HepG2 (cell line): ENCODE results near the gene VPS25. TPM values are rescaled to one million over a fixed set of nuclear protein-coding genes. Genes with fewer than 3 reads are reported as not detected.

Experiments used
- CREB1 ChIP-seq, 2 experiments: fragments of 450-650 bp in 1 of 2; IDR thresholded peaks; 2 replicates each; pipeline ENCODE4 v1.6.1; 2016 to 2017; ENCODE audit warnings: control low read depth in 1 of 2, mild to moderate bottlenecking in 1 of 2, missing compliant biosample characterization in 1 of 2, missing genetic modification characterization in 1 of 2
- FOSL2 ChIP-seq: sonication (generic); formaldehyde crosslinking; IDR thresholded peaks from 2 replicates; pipeline ENCODE4 v1.4.0; 2020; ENCODE audit warnings: missing genetic modification reagents
- HOXA5 ChIP-seq: sonication (generic); formaldehyde crosslinking; IDR thresholded peaks from 2 replicates; pipeline ENCODE4 v1.4.0; 2020; ENCODE audit warnings: missing genetic modification reagents
- MAFK ChIP-seq, 2 experiments: IDR thresholded peaks in 1 of 2; conservative IDR thresholded peaks in 1 of 2; 2 replicates each; pipeline ENCODE4 v1.6.1; 2011; ENCODE audit warnings: improper control_type of control experiment in 2 of 2, low read length in 2 of 2
- MEIS2 ChIP-seq: sonication (generic); formaldehyde crosslinking; IDR thresholded peaks from 2 replicates; pipeline ENCODE4 v1.9.0; 2021; ENCODE audit warnings: mild to moderate bottlenecking, missing genetic modification reagents
- NR2F6 ChIP-seq, 2 experiments: IDR thresholded peaks; 2 replicates each; pipeline ENCODE4 v1.6.1; 2016; ENCODE audit warnings: antibody characterized with exemption in 1 of 2, mild to moderate bottlenecking in 1 of 2
- RXRA ChIP-seq: sonication (generic); formaldehyde crosslinking; IDR thresholded peaks from 2 replicates; pipeline ENCODE4 v1.5.1; 2020; ENCODE audit warnings: missing genetic modification reagents
- SALL1 ChIP-seq: sonication (generic); formaldehyde crosslinking; IDR thresholded peaks from 2 replicates; pipeline ENCODE4 v1.8.0; 2022; ENCODE audit warnings: mild to moderate bottlenecking, missing genetic modification reagents
- SOX6 ChIP-seq, 2 experiments: fragments of 450-650 bp in 1 of 2; sonication (generic) in 1 of 2; formaldehyde crosslinking in 1 of 2; IDR thresholded peaks; 2 replicates each; pipeline versions ENCODE4 v1.4.0 to v1.6.1; 2017 to 2020; ENCODE audit warnings: antibody characterized with exemption in 1 of 2, mild to moderate bottlenecking in 1 of 2, missing genetic modification reagents in 1 of 2
- ZC3H13 ChIP-seq: sonication (generic); formaldehyde crosslinking; IDR thresholded peaks from 2 replicates; pipeline ENCODE4 v1.8.1; 2023; ENCODE audit warnings: mild to moderate bottlenecking, missing genetic modification reagents, moderate library complexity
- ZNF331 ChIP-seq: sonication (generic); formaldehyde crosslinking; IDR thresholded peaks from 2 replicates; pipeline ENCODE4 v1.4.0; 2020; ENCODE audit warnings: missing genetic modification reagents
- ZNF775 ChIP-seq: sonication (generic); formaldehyde crosslinking; IDR thresholded peaks from 2 replicates; pipeline ENCODE4 v1.4.0; 2020; ENCODE audit warnings: missing genetic modification reagents, mild to moderate bottlenecking, moderate library complexity, borderline replicate concordance
- ZSCAN20 ChIP-seq: sonication (generic); formaldehyde crosslinking; IDR thresholded peaks from 2 replicates; pipeline ENCODE4 v1.4.0; 2020; ENCODE audit warnings: missing genetic modification reagents, mild to moderate bottlenecking, borderline replicate concordance
- polyA plus RNA-seq, 8 experiments: library from polyadenylated mRNA; depleted of rRNA in 3 of 8; stranded (reverse) in 7 of 8; unstranded in 1 of 8; fragments of >200 nt; fragmentation: Illumina TruSeq in 4 of 8; extraction: Trizol in 4 of 8; gene quantifications; 2 replicates each; pipeline versions ENCODE4 v1.2.1 to v1.2.3, GENCODE V29; 2011 to 2016; ENCODE audit warnings: low read depth in 4 of 8, missing spikeins in 1 of 8, mixed read lengths in 1 of 8; ENCODE audit not compliant: insufficient read depth in 1 of 8
- total RNA-seq, 5 experiments: library from RNA; depleted of rRNA; stranded (reverse); fragments of >200 nt; fragmentation: Illumina TruSeq; extraction: Trizol; gene quantifications; 2 replicates each; pipeline ENCODE4 v1.2.3, GENCODE V29; 2016; ENCODE audit warnings: low read depth in 1 of 5
- TF ChIP-seq, protein P1 (sequence below): sonication (generic); formaldehyde crosslinking; IDR thresholded peaks from 2 replicates; pipeline ENCODE4 v1.8.1; 2022; ENCODE audit warnings: mild to moderate bottlenecking, missing genetic modification reagents
- TF ChIP-seq, protein P2 (sequence below): sonication (generic); formaldehyde crosslinking; IDR thresholded peaks from 2 replicates; pipeline ENCODE4 v1.9.0; 2021; ENCODE audit warnings: missing genetic modification reagents, mild to moderate bottlenecking, borderline replicate concordance
- TF ChIP-seq, protein P3 (sequence below): sonication (generic); formaldehyde crosslinking; IDR thresholded peaks from 2 replicates; pipeline ENCODE4 v1.4.0; 2020; ENCODE audit warnings: missing genetic modification reagents
- TF ChIP-seq, protein P4 (sequence below): IDR thresholded peaks from 2 replicates; pipeline ENCODE4 v1.6.1; 2016; ENCODE audit warnings: low read depth, borderline replicate concordance
- TF ChIP-seq, protein P5 (sequence below): sonication (generic); formaldehyde crosslinking; IDR thresholded peaks from 2 replicates; pipeline ENCODE4 v1.4.0; 2020; ENCODE audit warnings: mild to moderate bottlenecking, missing genetic modification reagents
- TF ChIP-seq, protein P6 (sequence below): sonication (generic); formaldehyde crosslinking; IDR thresholded peaks from 2 replicates; pipeline ENCODE4 v1.5.0; 2020; ENCODE audit warnings: mild to moderate bottlenecking, missing genetic modification reagents, borderline replicate concordance

Gene VPS25
- total and polyA plus RNA-seq, 2 of the 13 experiments (the other 11 are each of a cell fraction or from before 2014, with no cell fraction given) = 161 to 249 TPM

DNA sequence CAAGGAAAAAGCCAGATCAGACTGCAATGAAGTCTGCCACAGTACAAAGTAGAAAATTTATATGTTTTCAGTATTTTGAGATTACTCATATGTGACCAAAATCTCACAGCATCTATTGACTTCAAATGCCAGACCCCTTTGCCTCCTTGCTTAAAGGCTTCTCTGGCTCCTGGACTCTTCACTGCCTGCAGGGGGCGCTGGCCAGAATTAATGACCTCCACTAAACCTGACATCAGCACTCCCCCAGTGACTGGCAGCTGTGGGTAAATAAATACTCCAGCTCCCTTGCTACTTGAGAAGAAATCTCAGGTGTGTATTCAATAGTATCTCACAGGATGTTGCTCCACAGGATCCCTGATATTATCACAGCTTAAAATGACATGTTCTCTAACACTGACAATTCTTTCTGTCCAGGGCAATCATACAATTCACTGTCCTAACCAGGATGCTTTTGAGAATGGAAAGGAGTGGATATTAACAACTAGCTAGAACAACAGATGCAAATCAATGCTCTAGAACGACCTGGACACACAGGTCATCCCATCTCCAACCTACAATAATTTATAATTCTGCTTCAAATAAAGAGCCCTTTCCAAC lies 46.8 kb downstream of the VPS25 start (continued):
- TF ChIP-seq, protein P1, sequence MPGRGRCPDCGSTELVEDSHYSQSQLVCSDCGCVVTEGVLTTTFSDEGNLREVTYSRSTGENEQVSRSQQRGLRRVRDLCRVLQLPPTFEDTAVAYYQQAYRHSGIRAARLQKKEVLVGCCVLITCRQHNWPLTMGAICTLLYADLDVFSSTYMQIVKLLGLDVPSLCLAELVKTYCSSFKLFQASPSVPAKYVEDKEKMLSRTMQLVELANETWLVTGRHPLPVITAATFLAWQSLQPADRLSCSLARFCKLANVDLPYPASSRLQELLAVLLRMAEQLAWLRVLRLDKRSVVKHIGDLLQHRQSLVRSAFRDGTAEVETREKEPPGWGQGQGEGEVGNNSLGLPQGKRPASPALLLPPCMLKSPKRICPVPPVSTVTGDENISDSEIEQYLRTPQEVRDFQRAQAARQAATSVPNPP (CRISPR knock-in tag) = no peak
- TF ChIP-seq, protein P2, sequence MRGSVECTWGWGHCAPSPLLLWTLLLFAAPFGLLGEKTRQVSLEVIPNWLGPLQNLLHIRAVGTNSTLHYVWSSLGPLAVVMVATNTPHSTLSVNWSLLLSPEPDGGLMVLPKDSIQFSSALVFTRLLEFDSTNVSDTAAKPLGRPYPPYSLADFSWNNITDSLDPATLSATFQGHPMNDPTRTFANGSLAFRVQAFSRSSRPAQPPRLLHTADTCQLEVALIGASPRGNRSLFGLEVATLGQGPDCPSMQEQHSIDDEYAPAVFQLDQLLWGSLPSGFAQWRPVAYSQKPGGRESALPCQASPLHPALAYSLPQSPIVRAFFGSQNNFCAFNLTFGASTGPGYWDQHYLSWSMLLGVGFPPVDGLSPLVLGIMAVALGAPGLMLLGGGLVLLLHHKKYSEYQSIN = no peak
- TF ChIP-seq HOXA5 (CRISPR knock-in tag) (peak; percentile 60; the same call in 1 of the 2 replicates), ZC3H13 (CRISPR knock-in tag) (no peak), SALL1 (peak; percentile 49; the same call in 1 of the 2 replicates), CREB1 (IDR thresholded peaks at IDR 0.05) (no peak), CREB1 (CRISPR knock-in tag; IDR thresholded peaks at IDR 0.05) (peak; percentile 40; the same call in 1 of the 2 replicates), ZNF331 (CRISPR knock-in tag) (peak; percentile 59; the same call in 1 of the 2 replicates), MAFK (conservative IDR thresholded peaks at IDR 0.05 in 1 of 2, IDR thresholded peaks at IDR 0.05 in 1 of 2; ENCODE audit: low read length in 2 of 2) (peak; percentile 23 to 42; a peak in 1 of 4 replicates), ZSCAN20 (CRISPR knock-in tag) (no peak), ZNF775 (CRISPR knock-in tag) (no peak), SOX6 (IDR thresholded peaks at IDR 0.05) (no peak), SOX6 (CRISPR knock-in tag; IDR thresholded peaks at IDR 0.05) (no peak), RXRA (CRISPR knock-in tag) (no peak), FOSL2 (peak; percentile 45), MEIS2 (CRISPR knock-in tag) (peak; percentile 48; the same call in 1 of the 2 replicates), NR2F6 (IDR thresholded peaks at IDR 0.05) (peak; percentile 46), NR2F6 (CRISPR knock-in tag; IDR thresholded peaks at IDR 0.05) (no peak; the same call in 1 of the 2 replicates)
- TF ChIP-seq, protein P3, sequence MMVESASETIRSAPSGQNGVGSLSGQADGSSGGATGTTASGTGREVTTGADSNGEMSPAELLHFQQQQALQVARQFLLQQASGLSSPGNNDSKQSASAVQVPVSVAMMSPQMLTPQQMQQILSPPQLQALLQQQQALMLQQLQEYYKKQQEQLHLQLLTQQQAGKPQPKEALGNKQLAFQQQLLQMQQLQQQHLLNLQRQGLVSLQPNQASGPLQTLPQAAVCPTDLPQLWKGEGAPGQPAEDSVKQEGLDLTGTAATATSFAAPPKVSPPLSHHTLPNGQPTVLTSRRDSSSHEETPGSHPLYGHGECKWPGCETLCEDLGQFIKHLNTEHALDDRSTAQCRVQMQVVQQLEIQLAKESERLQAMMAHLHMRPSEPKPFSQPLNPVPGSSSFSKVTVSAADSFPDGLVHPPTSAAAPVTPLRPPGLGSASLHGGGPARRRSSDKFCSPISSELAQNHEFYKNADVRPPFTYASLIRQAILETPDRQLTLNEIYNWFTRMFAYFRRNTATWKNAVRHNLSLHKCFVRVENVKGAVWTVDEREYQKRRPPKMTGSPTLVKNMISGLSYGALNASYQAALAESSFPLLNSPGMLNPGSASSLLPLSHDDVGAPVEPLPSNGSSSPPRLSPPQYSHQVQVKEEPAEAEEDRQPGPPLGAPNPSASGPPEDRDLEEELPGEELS = peak; percentile 32; the same call in 1 of the 2 replicates
- TF ChIP-seq, protein P4, sequence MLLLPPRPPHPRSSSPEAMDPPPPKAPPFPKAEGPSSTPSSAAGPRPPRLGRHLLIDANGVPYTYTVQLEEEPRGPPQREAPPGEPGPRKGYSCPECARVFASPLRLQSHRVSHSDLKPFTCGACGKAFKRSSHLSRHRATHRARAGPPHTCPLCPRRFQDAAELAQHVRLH (CRISPR knock-in tag) = peak; percentile 43; the same call in 1 of the 2 replicates
- TF ChIP-seq, protein P5, sequence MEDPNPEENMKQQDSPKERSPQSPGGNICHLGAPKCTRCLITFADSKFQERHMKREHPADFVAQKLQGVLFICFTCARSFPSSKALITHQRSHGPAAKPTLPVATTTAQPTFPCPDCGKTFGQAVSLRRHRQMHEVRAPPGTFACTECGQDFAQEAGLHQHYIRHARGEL (CRISPR knock-in tag) = no peak
- TF ChIP-seq, protein P6, sequence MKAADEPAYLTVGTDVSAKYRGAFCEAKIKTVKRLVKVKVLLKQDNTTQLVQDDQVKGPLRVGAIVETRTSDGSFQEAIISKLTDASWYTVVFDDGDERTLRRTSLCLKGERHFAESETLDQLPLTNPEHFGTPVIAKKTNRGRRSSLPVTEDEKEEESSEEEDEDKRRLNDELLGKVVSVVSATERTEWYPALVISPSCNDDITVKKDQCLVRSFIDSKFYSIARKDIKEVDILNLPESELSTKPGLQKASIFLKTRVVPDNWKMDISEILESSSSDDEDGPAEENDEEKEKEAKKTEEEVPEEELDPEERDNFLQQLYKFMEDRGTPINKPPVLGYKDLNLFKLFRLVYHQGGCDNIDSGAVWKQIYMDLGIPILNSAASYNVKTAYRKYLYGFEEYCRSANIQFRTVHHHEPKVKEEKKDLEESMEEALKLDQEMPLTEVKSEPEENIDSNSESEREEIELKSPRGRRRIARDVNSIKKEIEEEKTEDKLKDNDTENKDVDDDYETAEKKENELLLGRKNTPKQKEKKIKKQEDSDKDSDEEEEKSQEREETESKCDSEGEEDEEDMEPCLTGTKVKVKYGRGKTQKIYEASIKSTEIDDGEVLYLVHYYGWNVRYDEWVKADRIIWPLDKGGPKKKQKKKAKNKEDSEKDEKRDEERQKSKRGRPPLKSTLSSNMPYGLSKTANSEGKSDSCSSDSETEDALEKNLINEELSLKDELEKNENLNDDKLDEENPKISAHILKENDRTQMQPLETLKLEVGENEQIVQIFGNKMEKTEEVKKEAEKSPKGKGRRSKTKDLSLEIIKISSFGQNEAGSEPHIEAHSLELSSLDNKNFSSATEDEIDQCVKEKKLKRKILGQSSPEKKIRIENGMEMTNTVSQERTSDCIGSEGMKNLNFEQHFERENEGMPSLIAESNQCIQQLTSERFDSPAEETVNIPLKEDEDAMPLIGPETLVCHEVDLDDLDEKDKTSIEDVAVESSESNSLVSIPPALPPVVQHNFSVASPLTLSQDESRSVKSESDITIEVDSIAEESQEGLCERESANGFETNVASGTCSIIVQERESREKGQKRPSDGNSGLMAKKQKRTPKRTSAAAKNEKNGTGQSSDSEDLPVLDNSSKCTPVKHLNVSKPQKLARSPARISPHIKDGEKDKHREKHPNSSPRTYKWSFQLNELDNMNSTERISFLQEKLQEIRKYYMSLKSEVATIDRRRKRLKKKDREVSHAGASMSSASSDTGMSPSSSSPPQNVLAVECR (CRISPR knock-in tag) = peak; percentile 21; the same call in 1 of the 2 replicates
